GM21528 (cell line): ENCODE results near the gene POMGNT1.

ENCODE experiments used
- ATAC-seq: cut with Tn5 transposase; IDR thresholded peaks from one replicate; pipeline ENCODE4 v1.9.1; 2021; ENCODE audit warnings: mild to moderate bottlenecking, moderate library complexity; ENCODE audit not compliant: unreplicated experiment, low FRiP score

POMGNT1 gene

GRCh38 chr1:46183926-46184557 is 14.2 kb downstream of the POMGNT1 start:
- ATAC-seq: no peak

GRCh38 chr1:46183079-46183847 is 15.0 kb downstream of the POMGNT1 start:
- no peak for ATAC-seq

- no peak for ATAC-seq
Observed at GRCh38 chr1:46181343-46182260, 16.6 kb downstream of the POMGNT1 start.

GRCh38 chr1:46180082-46180616 is 18.1 kb downstream of the POMGNT1 start:
- no peak for ATAC-seq

GRCh38 chr1:46179138-46180081 is 18.8 kb downstream of the POMGNT1 start:
- no peak for ATAC-seq

GRCh38 chr1:46176211-46176865 is 21.9 kb downstream of the POMGNT1 start, which contains the start of gene P3R3URF:
P3R3URF (minus strand) TSS chr1:46176488; CDS start chr1:46176471, 17 bp downstream.
- no peak for ATAC-seq

- no peak for ATAC-seq
Observed at GRCh38 chr1:46175243-46175642, 23.0 kb downstream of the POMGNT1 start.

- no peak for ATAC-seq
Observed at GRCh38 chr1:46174448-46175231, 23.6 kb downstream of the POMGNT1 start, which contains the start of gene TSPAN1. TSPAN1 (plus strand) TSS chr1:46175087; CDS start chr1:46181108, 6,021 bp downstream.

GRCh38 chr1:46173361-46173856 is 24.8 kb downstream of the POMGNT1 start:
- no peak for ATAC-seq

GRCh38 chr1:46172321-46172720 is 25.9 kb downstream of the POMGNT1 start:
- ATAC-seq: no peak

GRCh38 chr1:46171871-46172270 is 26.4 kb downstream of the POMGNT1 start:
- ATAC-seq: no peak

GRCh38 chr1:46171351-46171750 is 26.9 kb downstream of the POMGNT1 start:
- no peak for ATAC-seq

GRCh38 chr1:46169811-46170454 is 28.3 kb downstream of the POMGNT1 start:
- ATAC-seq: no peak

GRCh38 chr1:46168477-46168876 is 29.8 kb downstream of the POMGNT1 start:
- no peak for ATAC-seq

- no peak for ATAC-seq
Observed at GRCh38 chr1:46166521-46167462, 31.4 kb downstream of the POMGNT1 start.

- no peak for ATAC-seq
Observed at GRCh38 chr1:46160212-46160611, 38.0 kb downstream of the POMGNT1 start.
